Trophoblast cell (in vitro differentiated cells and primary cell): Measurements from ENCODE around the gene CEP85.
A peak's percentile ranks its signal among the peaks of the same experiment; 100 is the strongest.

Experiments used
- DNase-seq, 2 donors: peaks; one replicate each; pipeline ENCODE4 v3.0.0-alpha.2; 2016
- H2AFZ ChIP-seq: 2 replicates; pipeline ENCODE4 v1.6.1; 2013; ENCODE audit warnings: low read length, moderate library complexity, mild to moderate bottlenecking; ENCODE audit not compliant: insufficient read depth, poor library complexity
- H2AK5ac ChIP-seq: 2 replicates; pipeline ENCODE4 v1.6.1; 2013; ENCODE audit warnings: mild to moderate bottlenecking, low read length
- H2BK120ac ChIP-seq: 2 replicates; pipeline ENCODE4 v1.6.1; 2013; ENCODE audit warnings: low read length, mild to moderate bottlenecking, moderate library complexity; ENCODE audit not compliant: insufficient read depth, poor library complexity
- H2BK12ac ChIP-seq: 2 replicates; pipeline ENCODE4 v1.6.1; 2013; ENCODE audit warnings: mild to moderate bottlenecking, low read length, moderate library complexity
- H2BK5ac ChIP-seq: 2 replicates; pipeline ENCODE4 v1.6.1; 2013; ENCODE audit warnings: low read length, low read depth, moderate library complexity, mild to moderate bottlenecking; ENCODE audit not compliant: poor library complexity
- H3K14ac ChIP-seq: 2 replicates; pipeline ENCODE4 v1.6.1; 2013; ENCODE audit warnings: mild to moderate bottlenecking, low read length
- H3K18ac ChIP-seq: 2 replicates; pipeline ENCODE4 v1.6.1; 2013; ENCODE audit warnings: mild to moderate bottlenecking, low read length
- H3K23ac ChIP-seq: 2 replicates; pipeline ENCODE4 v1.6.1; 2013; ENCODE audit warnings: low read length
- H3K27ac ChIP-seq: 2 replicates; pipeline ENCODE4 v1.5.1; 2013; ENCODE audit warnings: low read depth, mild to moderate bottlenecking, inconsistent platforms, low read length, moderate library complexity
- H3K27me3 ChIP-seq: 2 replicates; pipeline ENCODE4 v1.6.1; 2013; ENCODE audit warnings: inconsistent platforms, mild to moderate bottlenecking, low read length, moderate library complexity; ENCODE audit not compliant: insufficient read depth
- H3K36me3 ChIP-seq, 2 experiments: 1 replicate in 1 of 2; 2 replicates in 1 of 2; pipeline ENCODE4 v1.6.1; 2013; ENCODE audit warnings: low read length in 2 of 2, mild to moderate bottlenecking in 2 of 2, moderate library complexity in 1 of 2; ENCODE audit not compliant: insufficient read depth in 2 of 2, control insufficient read depth in 1 of 2
- H3K4ac ChIP-seq: 2 replicates; pipeline ENCODE4 v1.6.1; 2013; ENCODE audit warnings: low read depth, mild to moderate bottlenecking, low read length, moderate library complexity
- H3K4me1 ChIP-seq, 2 experiments: 1 replicate in 1 of 2; 2 replicates in 1 of 2; pipeline ENCODE4 v1.6.1; 2013; ENCODE audit warnings: low read length in 2 of 2, mild to moderate bottlenecking in 2 of 2, moderate library complexity in 1 of 2; ENCODE audit not compliant: insufficient read depth in 2 of 2, control insufficient read depth in 1 of 2
- H3K4me2 ChIP-seq: 2 replicates; pipeline ENCODE4 v1.6.1; 2013; ENCODE audit warnings: inconsistent platforms, mild to moderate bottlenecking, low read length, moderate library complexity
- H3K4me3 ChIP-seq: 2 replicates; pipeline ENCODE4 v1.5.1; 2013; ENCODE audit warnings: mild to moderate bottlenecking, low read depth, low read length, inconsistent platforms
- H3K79me1 ChIP-seq: one replicate; pipeline ENCODE4 v1.6.1; 2013; ENCODE audit warnings: low read length
- H3K79me2 ChIP-seq: 2 replicates; pipeline ENCODE4 v1.6.1; 2013; ENCODE audit warnings: low read length, mild to moderate bottlenecking; ENCODE audit not compliant: control insufficient read depth, insufficient read depth, poor library complexity
- H3K9ac ChIP-seq: 2 replicates; pipeline ENCODE4 v1.6.1; 2013; ENCODE audit warnings: mild to moderate bottlenecking, low read length
- H3K9me3 ChIP-seq: 2 replicates; pipeline ENCODE4 v1.6.1; 2013; ENCODE audit warnings: low read depth, mild to moderate bottlenecking, control low read depth, inconsistent platforms, low read length; ENCODE audit not compliant: insufficient read depth
- H4K12ac ChIP-seq: 2 replicates; pipeline ENCODE4 v1.6.1; 2013; ENCODE audit warnings: low read depth, mild to moderate bottlenecking, low read length, moderate library complexity
- H4K8ac ChIP-seq: 2 replicates; pipeline ENCODE4 v1.6.1; 2013; ENCODE audit warnings: low read depth, mild to moderate bottlenecking, low read length, moderate library complexity
- H4K91ac ChIP-seq: one replicate; pipeline ENCODE4 v1.6.1; 2013; ENCODE audit warnings: low read depth, mild to moderate bottlenecking, low read length, moderate library complexity
- WGBS: extraction: QIAGEN DNeasy Blood & Tissue Kit; methylation state at CpG from one replicate; pipeline ENCODE4 v1.1.7; 2013; ENCODE audit warnings: missing lambda C conversion rate; ENCODE audit not compliant: insufficient read length, insufficient coverage; ENCODE audit errors: extremely low coverage; 5-methylcytosine and 5-hydroxymethylcytosine counted together

CEP85 gene

GRCh38 chr1:26297057-26297790, 63.2 kb downstream of the CEP85 start:
- peak overlapping the region; percentile 69 for H3K14ac ChIP-seq
- H2AFZ ChIP-seq = no peak overlapping the region
- DNase-seq = no peak
- no peak overlapping the region for H3K4me3 ChIP-seq
- H3K36me3 ChIP-seq = peaks cover 1 to 7% of the 10 kb centered on the region in 2 experiments
- H2BK12ac ChIP-seq = peak overlapping the region; percentile 27
- peak overlapping the region; percentile 24 for H2BK5ac ChIP-seq
- H3K27ac ChIP-seq = no peak overlapping the region
- no peak overlapping the region for H3K23ac ChIP-seq
- H4K12ac ChIP-seq = no peak overlapping the region
- no peak overlapping the region for H3K9ac ChIP-seq
- H3K4me2 ChIP-seq = no peak overlapping the region
- peak overlapping the region; percentile 91 for H2AK5ac ChIP-seq
- no peaks in the 10 kb centered on the region for H3K27me3 ChIP-seq
- peak overlapping the region; percentile 72 for H2BK120ac ChIP-seq
- H3K4ac ChIP-seq = no peak overlapping the region
- H3K79me1 ChIP-seq = peaks cover 7% of the 10 kb centered on the region
- H3K79me2 ChIP-seq = no peaks in the 10 kb centered on the region
- no peak overlapping the region for H4K8ac ChIP-seq
- no CpG with 5 or more reads among the region's 12 CpGs for WGBS
- no peaks in the 10 kb centered on the region for H3K9me3 ChIP-seq
- peak overlapping the region; percentile 72 for H3K18ac ChIP-seq
- H3K4me1 ChIP-seq = peaks cover 3 to 16% of the 10 kb centered on the region in 2 experiments
- H4K91ac ChIP-seq = peak overlapping the region; percentile 87

GRCh38 chr1:26297791-26298124, 63.8 kb downstream of the CEP85 start:
- Histone ChIP-seq H3K4me3 (no peak overlapping the region), H3K27ac (no peak overlapping the region)

GRCh38 chr1:26300578-26301275, 66.7 kb downstream of the CEP85 start:
- Histone ChIP-seq H3K4me2 (no peak overlapping the region), H3K4ac (no peak overlapping the region), H3K36me3 (peaks cover 1 to 7% of the 10 kb centered on the region in 2 experiments), H2BK5ac (no peak overlapping the region), H2AFZ (no peak overlapping the region), H3K4me1 (peaks cover 19 to 24% of the 10 kb centered on the region in 2 experiments), H3K27me3 (no peaks in the 10 kb centered on the region), H3K4me3 (no peak overlapping the region), H3K9me3 (no peaks in the 10 kb centered on the region), H2AK5ac (no peak overlapping the region), H2BK120ac (no peak overlapping the region), H3K14ac (no peak overlapping the region), H3K79me2 (no peaks in the 10 kb centered on the region), H3K79me1 (peaks cover 17% of the 10 kb centered on the region), H4K91ac (no peak overlapping the region), H3K9ac (no peak overlapping the region), H3K27ac (no peak overlapping the region), H3K23ac (no peak overlapping the region), H4K12ac (no peak overlapping the region), H3K18ac (no peak overlapping the region), H4K8ac (no peak overlapping the region), H2BK12ac (no peak overlapping the region)
- no CpG with 5 or more reads among the region's 11 CpGs for WGBS
- DNase-seq = no peak

More at GRCh38 chr1:26297791-26298124, 63.8 kb downstream of the CEP85 start:
- WGBS = no CpG with 5 or more reads among the region's 6 CpGs
- Histone ChIP-seq H3K14ac (peak overlapping the region; percentile 69), H4K8ac (peak overlapping the region; percentile 39), H3K9ac (no peak overlapping the region), H3K4me1 (peaks cover 8 to 20% of the 10 kb centered on the region in 2 experiments), H3K9me3 (no peaks in the 10 kb centered on the region), H3K27me3 (no peaks in the 10 kb centered on the region), H2BK5ac (peak overlapping the region; percentile 34), H2BK120ac (peak overlapping the region; percentile 72), H3K23ac (no peak overlapping the region), H3K79me2 (no peaks in the 10 kb centered on the region), H2BK12ac (peak overlapping the region; percentile 58), H4K12ac (no peak overlapping the region), H3K18ac (peak overlapping the region; percentile 72), H2AK5ac (peak overlapping the region; percentile 91), H3K4me2 (no peak overlapping the region), H4K91ac (peak overlapping the region; percentile 87), H3K79me1 (peaks cover 11% of the 10 kb centered on the region), H3K4ac (no peak overlapping the region), H2AFZ (no peak overlapping the region), H3K36me3 (peaks cover 1 to 7% of the 10 kb centered on the region in 2 experiments)
- no peak for DNase-seq

GRCh38 chr1:26302733-26303405, 68.9 kb downstream of the CEP85 start:
- Histone ChIP-seq H3K27me3 (no peaks in the 10 kb centered on the region), H4K12ac (peak overlapping the region; percentile 48), H3K4me1 (peaks cover 20 to 22% of the 10 kb centered on the region in 2 experiments), H3K79me2 (no peaks in the 10 kb centered on the region), H3K9me3 (no peaks in the 10 kb centered on the region), H3K14ac (no peak overlapping the region), H2BK5ac (peak overlapping the region; percentile 74), H2BK120ac (peak overlapping the region; percentile 58), H2AK5ac (no peak overlapping the region), H3K9ac (no peak overlapping the region), H2BK12ac (peak overlapping the region; percentile 3), H3K23ac (no peak overlapping the region), H3K4me3 (no peak overlapping the region), H3K4me2 (no peak overlapping the region), H4K8ac (peak overlapping the region; percentile 65), H3K18ac (no peak overlapping the region), H3K27ac (peak overlapping the region; percentile 86), H2AFZ (no peak overlapping the region), H4K91ac (peak overlapping the region; percentile 58), H3K79me1 (peaks cover 13% of the 10 kb centered on the region), H3K36me3 (no peaks in the 10 kb centered on the region), H3K4ac (no peak overlapping the region)
- WGBS = no CpG with 5 or more reads among the region's 8 CpGs
- peak; percentile 94 to 95 for DNase-seq
